GM18526 (cell line): ENCODE results near the gene C12orf56.

ENCODE experiments used
- POLR2A ChIP-seq: IDR thresholded peaks from 3 replicates; pipeline ENCODE4 v1.6.1; 2011; ENCODE audit not compliant: insufficient read length; ENCODE audit errors: extremely low read depth

Gene C12orf56

GRCh38 chr12:64265839-64266238 is 124.7 kb downstream of the C12orf56 start:
- TF ChIP-seq POLR2A, result no peak

- TF ChIP-seq POLR2A, result no peak
Measured at GRCh38 chr12:64261813-64262212, 128.7 kb downstream of the C12orf56 start.

DNA sequence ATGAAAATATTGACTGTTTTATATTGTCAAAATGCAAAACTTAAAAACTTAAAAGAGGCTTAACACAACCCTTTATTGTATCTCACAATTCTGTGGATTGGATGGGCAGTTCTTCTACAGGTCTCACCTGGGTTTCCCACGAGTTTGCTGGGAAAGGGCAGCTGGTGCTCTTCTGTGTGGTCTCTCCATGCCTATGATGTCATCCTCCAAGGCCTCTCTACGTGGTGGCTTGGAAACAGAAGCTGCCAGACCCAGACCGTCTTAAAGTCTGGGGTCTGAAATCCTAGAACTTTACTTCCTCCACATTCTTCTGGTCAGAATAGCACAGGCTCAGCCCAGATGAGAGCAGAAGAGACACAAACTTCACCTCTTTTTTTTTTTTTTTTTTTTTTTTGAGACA is 132.0 kb downstream of the C12orf56 start:
- no peak for TF ChIP-seq POLR2A

DNA sequence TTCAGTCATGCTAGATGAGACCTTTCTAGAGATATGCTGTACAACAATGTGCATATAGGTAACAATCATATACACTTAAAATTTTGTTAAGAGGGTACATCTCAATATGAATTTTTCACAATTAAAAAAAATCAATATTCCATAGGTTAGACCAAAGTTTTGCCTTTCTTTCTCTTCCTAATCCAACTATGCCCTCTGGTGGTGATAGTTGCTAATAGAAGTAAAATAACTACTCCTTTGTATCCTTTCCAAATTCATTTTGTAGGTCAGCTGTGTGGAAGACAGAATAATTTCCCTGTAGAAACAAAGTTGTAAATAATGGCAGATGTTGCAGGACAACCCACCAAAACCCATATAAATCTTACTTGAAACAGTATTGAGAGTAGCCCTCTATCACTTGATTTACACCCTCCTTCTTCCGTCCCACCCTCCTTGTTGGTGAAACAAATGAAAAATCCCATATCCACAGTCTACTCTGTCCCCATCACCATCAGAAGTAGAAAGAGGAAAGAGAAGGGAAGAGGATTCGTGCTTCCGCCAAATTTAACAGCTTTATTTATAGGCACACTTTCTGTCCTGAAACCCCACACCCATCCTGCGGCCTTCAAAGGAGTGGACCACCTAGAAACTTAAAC is 134.3 kb downstream of the C12orf56 start:
- no peak for TF ChIP-seq POLR2A

- no peak for TF ChIP-seq POLR2A
Measured at GRCh38 chr12:64255249-64255648, 135.3 kb downstream of the C12orf56 start.

GRCh38 chr12:64253356-64253755 is 137.2 kb downstream of the C12orf56 start:
- no peak for TF ChIP-seq POLR2A

DNA sequence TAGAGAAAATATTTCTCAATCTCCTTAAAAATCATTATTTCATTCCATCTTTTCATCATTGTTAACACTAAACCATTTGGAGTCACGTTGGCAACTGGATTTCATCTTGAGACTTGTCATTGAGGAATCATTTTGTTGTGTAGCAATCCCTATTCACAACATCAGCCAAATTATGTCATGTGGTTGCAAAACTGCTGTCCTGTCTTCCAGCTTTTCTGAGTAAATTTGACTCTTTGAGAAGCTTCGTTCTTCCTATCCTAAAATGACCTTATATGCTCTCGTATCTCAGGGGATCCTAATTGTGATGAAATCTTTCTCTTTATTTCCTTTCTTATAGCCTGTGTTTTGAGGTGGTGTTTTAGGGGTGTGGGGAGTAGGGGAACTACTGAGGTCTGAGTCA is 137.9 kb downstream of the C12orf56 start:
- TF ChIP-seq POLR2A, result no peak

DNA sequence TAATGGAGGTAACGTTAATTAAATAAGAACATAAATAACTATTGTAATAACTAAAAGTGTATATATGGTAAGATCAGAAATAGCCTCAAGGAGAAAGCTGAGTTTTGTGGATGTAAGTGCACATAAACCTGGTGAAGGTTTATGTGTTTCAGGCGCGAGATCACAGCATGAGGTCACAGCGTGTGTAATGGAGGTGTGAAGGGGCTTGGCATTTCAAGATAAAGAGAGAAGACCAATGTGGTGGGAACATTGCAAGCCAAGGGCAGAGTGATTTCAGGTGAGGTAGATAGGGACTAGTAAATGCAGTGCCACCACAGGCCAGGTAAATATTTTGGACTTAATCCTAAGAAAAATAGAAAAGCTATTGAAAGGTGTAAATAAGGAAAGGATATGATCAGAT is 146.7 kb downstream of the C12orf56 start:
- no peak for TF ChIP-seq POLR2A

DNA sequence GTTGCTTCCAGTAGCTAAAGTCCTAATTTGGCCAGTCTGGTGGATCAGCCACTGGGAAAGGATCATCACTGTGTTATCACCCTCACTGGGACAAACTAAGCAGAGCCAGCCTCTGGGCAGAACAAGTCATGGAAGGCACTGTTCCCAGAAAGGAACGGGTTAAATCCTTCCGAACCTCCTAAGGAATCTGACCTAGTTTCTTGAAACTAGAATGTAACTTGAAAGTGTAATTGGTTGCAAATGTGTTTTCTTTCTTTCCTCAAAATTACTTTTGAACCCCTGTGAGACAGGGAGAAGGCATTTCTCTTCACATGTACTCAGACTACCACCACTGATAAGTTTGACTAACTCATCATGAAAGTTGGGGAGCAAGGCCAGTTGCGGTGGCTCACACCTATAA is 149.8 kb downstream of the C12orf56 start:
- no peak for TF ChIP-seq POLR2A

DNA sequence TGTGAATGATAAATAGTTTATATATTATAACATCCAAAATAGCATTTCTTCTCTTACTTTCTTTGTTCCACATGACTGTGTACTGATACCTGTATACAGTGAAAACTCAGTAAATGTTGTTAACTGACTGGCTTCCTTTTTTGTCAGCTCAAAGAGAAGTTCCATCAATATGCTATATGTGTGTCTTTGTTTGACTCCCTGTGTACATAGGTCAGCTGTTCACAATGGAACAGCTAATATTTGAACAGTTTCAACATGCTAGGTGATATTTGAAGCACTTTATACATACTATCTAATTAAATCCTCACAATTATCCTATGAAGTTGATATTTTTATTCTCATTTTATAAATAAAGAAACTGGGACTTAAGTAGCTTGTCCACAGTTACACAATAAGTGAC is 153.2 kb downstream of the C12orf56 start:
- TF ChIP-seq POLR2A, result no peak

- TF ChIP-seq POLR2A, result no peak
Measured at GRCh38 chr12:64236549-64236948, 154.0 kb downstream of the C12orf56 start.

GRCh38 chr12:64232196-64232595 is 158.4 kb downstream of the C12orf56 start:
- no peak for TF ChIP-seq POLR2A

- TF ChIP-seq POLR2A, result no peak
Measured at GRCh38 chr12:64229796-64230195, 160.8 kb downstream of the C12orf56 start.

DNA sequence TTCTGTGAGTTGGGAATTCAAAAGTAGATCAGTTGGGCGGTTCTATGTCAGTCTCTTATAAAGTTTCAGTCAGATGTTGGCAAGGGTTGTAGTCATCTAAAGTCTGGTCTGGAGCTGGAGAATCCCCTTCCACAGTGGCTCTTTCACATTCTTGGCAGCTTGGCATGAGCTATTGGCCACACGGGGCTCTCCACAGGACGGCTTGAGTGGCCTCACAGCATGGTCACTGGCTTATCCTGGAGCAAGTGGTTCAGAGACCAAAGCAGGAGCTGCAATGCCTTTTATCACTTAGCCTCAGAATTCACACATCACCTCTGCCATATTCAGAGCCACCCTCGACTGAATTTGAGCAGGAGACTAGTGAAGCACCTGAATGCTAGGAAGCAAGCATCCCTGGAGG is 161.3 kb downstream of the C12orf56 start:
- no peak for TF ChIP-seq POLR2A

GRCh38 chr12:64225626-64226025 is 164.9 kb downstream of the C12orf56 start:
- TF ChIP-seq POLR2A, result no peak

DNA sequence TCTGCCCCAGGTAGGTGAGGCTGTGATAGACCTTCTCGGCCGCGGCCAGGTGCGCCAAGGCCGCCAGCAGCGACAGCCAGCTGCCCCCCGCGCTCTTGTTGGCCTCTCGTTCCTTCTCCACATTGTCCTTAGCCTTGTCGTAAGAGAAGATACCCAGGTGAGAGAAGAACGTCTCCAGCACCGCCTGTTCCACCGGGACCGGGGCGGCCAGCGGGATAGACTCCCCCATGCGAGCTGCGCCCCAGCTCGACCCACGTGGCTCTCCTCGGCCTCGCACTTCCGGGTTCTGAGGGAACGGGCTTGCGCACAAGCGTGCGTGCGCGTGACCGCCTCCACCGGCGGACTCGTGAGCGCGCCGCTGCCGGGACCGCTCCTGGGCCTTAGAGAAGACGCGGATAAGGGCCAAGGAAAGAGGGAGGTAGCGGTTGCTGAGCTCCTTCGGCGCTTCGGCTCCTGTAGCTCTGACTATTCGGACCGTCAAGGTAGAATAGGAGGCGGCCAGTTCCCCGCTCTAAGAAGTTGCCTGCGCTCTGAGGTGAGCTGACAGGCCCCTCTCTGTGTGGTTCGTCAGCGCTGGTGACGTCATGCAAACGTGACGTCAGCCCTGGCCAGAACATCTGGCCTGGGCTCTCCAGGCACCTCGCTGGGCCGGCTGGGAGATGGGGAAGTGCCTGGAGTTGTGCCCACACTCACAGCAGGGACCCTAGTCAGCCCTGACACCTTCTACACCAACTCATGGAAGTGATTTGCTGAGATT is 168.4 kb downstream of the C12orf56 start, which contains the start of gene KICS2:
Gene KICS2 (minus strand): TSS at position 288 of the 757 bp plus-strand sequence. CDS start 59 bp downstream, at position 229.
- peak; percentile 88 for TF ChIP-seq POLR2A

GRCh38 chr12:64221651-64222008 is 168.9 kb downstream of the C12orf56 start:
- no peak for TF ChIP-seq POLR2A
